Vagina (tissue), 2 donors: ENCODE measurements around the gene STK39.
"Not testable (repeated sequence)": the region's sequence is repeated elsewhere in the genome, so short reads cannot be mapped to it uniquely, and the experiment has no call there.

Experiments used
- CTCF ChIP-seq, 3 experiments: fragments of 450-650 bp in 2 of 3; fragments of 200-600 bp in 1 of 3; sonication (generic) in 1 of 3; IDR thresholded peaks; one replicate each; pipeline ENCODE4 v1.5.1; 2017 to 2019; ENCODE audit warnings: antibody characterized with exemption in 3 of 3, mild to moderate bottlenecking in 2 of 3, moderate library complexity in 2 of 3
- POLR2A ChIP-seq, 2 donors: fragments of 450-650 bp; IDR thresholded peaks; one replicate each; pipeline ENCODE4 v1.6.1; 2017; ENCODE audit warnings: antibody characterized with exemption in 2 of 2, mild to moderate bottlenecking in 2 of 2, moderate library complexity in 2 of 2
- POLR2AphosphoS5 ChIP-seq, 2 donors: sonication (generic); formaldehyde crosslinking; IDR thresholded peaks; one replicate each; pipeline ENCODE4 v1.9.0; 2017; ENCODE audit warnings: antibody characterized with exemption in 2 of 2, mild to moderate bottlenecking in 2 of 2, low read depth in 1 of 2; ENCODE audit not compliant: insufficient read depth in 1 of 2

- TF ChIP-seq POLR2A (IDR thresholded peaks at IDR 0.05); CTCF (IDR thresholded peaks at IDR 0.05); POLR2AphosphoS5 (IDR thresholded peaks at IDR 0.05; ENCODE audit: insufficient read depth in 1 of 2, low read depth in 1 of 2): not testable (repeated sequence)
Measured at GRCh38 chr2:168262926-168263325, 15.5 kb upstream of the STK39 start.
